ENCODE data around the gene EPGN.
A peak's percentile ranks its signal among the peaks of the same experiment; 100 is the strongest.

EPGN gene

GRCh38 chr4:74316397-74316796, 8.1 kb downstream of the EPGN start:
- no peak for DNase-seq (ENCODE audit: low read depth)

GRCh38 chr4:74317616-74318246, 9.5 kb downstream of the EPGN start:
- H3K4me3 ChIP-seq (ENCODE audit: low read length): no peak overlapping the region
- no peak for TF ChIP-seq CTCF (conservative IDR thresholded peaks at IDR 0.05; ENCODE audit: low read length)
- peak; percentile 23 for DNase-seq (ENCODE audit: low read depth)

More at GRCh38 chr4:74316397-74316796, 8.1 kb downstream of the EPGN start:
- no peak overlapping the region for H3K4me3 ChIP-seq (ENCODE audit: low read length)
- TF ChIP-seq CTCF (conservative IDR thresholded peaks at IDR 0.05; ENCODE audit: low read length): no peak

GRCh38 chr4:74318276-74318675, 10.0 kb downstream of the EPGN start:
- no peak for TF ChIP-seq CTCF (conservative IDR thresholded peaks at IDR 0.05; ENCODE audit: low read length)
- DNase-seq (ENCODE audit: low read depth): no peak
- no peak overlapping the region for H3K4me3 ChIP-seq (ENCODE audit: low read length)

- no peak for TF ChIP-seq CTCF (conservative IDR thresholded peaks at IDR 0.05; ENCODE audit: low read length)
- DNase-seq (ENCODE audit: low read depth): no peak
- H3K4me3 ChIP-seq (ENCODE audit: low read length): no peak overlapping the region
Observed at GRCh38 chr4:74319470-74319869, 11.2 kb downstream of the EPGN start.

- peak; percentile 41 for DNase-seq (ENCODE audit: low read depth)
- TF ChIP-seq CTCF (conservative IDR thresholded peaks at IDR 0.05; ENCODE audit: low read length): peak; percentile 60
- no peak overlapping the region for H3K4me3 ChIP-seq (ENCODE audit: low read length)
Observed at GRCh38 chr4:74320559-74321118, 12.4 kb downstream of the EPGN start.

- no peak overlapping the region for H3K4me3 ChIP-seq (ENCODE audit: low read length)
- TF ChIP-seq CTCF (conservative IDR thresholded peaks at IDR 0.05; ENCODE audit: low read length): no peak
- DNase-seq (ENCODE audit: low read depth): no peak
Observed at GRCh38 chr4:74322301-74322700, 14.0 kb downstream of the EPGN start.

- DNase-seq (ENCODE audit: low read depth): no peak
- no peak overlapping the region for H3K4me3 ChIP-seq (ENCODE audit: low read length)
- no peak for TF ChIP-seq CTCF (conservative IDR thresholded peaks at IDR 0.05; ENCODE audit: low read length)
Observed at GRCh38 chr4:74323663-74324062, 15.4 kb downstream of the EPGN start.

Data from AG10803 (cell line).